HepG2 (cell line): ENCODE data around the gene MRPL34. TPM values are rescaled to one million over a fixed set of nuclear protein-coding genes. Genes with fewer than 3 reads are reported as not detected.

Experiments
- EEA1 ChIP-seq: sonication (generic); formaldehyde crosslinking; IDR thresholded peaks from 2 replicates; pipeline ENCODE4 v1.5.1; 2020; ENCODE audit warnings: mild to moderate bottlenecking, missing genetic modification reagents, borderline replicate concordance
- FLYWCH1 ChIP-seq: sonication (generic); formaldehyde crosslinking; IDR thresholded peaks from 2 replicates; pipeline ENCODE4 v1.8.1; 2023; ENCODE audit warnings: mild to moderate bottlenecking, missing genetic modification reagents
- HDAC2 ChIP-seq: sonication (generic); formaldehyde crosslinking; IDR thresholded peaks from 2 replicates; pipeline ENCODE4 v1.4.0; 2020; ENCODE audit warnings: missing genetic modification reagents
- HINFP ChIP-seq: sonication (generic); formaldehyde crosslinking; IDR thresholded peaks from 2 replicates; pipeline ENCODE4 v1.4.0; 2020; ENCODE audit warnings: low read depth, mild to moderate bottlenecking, missing genetic modification reagents
- STAG1 ChIP-seq: sonication (generic); formaldehyde crosslinking; IDR thresholded peaks from 2 replicates; pipeline ENCODE4 v1.4.0; 2020; ENCODE audit warnings: missing genetic modification reagents
- TBX2 ChIP-seq: sonication (generic); formaldehyde crosslinking; IDR thresholded peaks from 2 replicates; pipeline ENCODE4 v1.5.0; 2020; ENCODE audit warnings: missing genetic modification reagents, mild to moderate bottlenecking, borderline replicate concordance
- TFDP1 ChIP-seq: IDR thresholded peaks from 2 replicates; pipeline ENCODE4 v1.6.1; 2016; ENCODE audit warnings: missing compliant biosample characterization, missing genetic modification reagents, borderline replicate concordance
- ZBTB21 ChIP-seq: sonication (generic); formaldehyde crosslinking; IDR thresholded peaks from 2 replicates; pipeline ENCODE4 v1.4.0; 2020; ENCODE audit warnings: missing genetic modification reagents
- ZNF251 ChIP-seq: sonication (generic); formaldehyde crosslinking; IDR thresholded peaks from 2 replicates; pipeline ENCODE4 v1.9.0; 2021; ENCODE audit warnings: mild to moderate bottlenecking, missing genetic modification reagents
- ZNF687 ChIP-seq: sonication (generic); formaldehyde crosslinking; IDR thresholded peaks from 2 replicates; pipeline ENCODE4 v1.5.1; 2020; ENCODE audit warnings: mild to moderate bottlenecking, missing genetic modification reagents, moderate library complexity
- ZNF773 ChIP-seq: sonication (generic); formaldehyde crosslinking; IDR thresholded peaks from 2 replicates; pipeline ENCODE4 v1.4.0; 2020; ENCODE audit warnings: missing genetic modification reagents, borderline replicate concordance
- polyA plus RNA-seq, 8 experiments: library from polyadenylated mRNA; depleted of rRNA in 3 of 8; stranded (reverse) in 7 of 8; unstranded in 1 of 8; fragments of >200 nt; fragmentation: Illumina TruSeq in 4 of 8; extraction: Trizol in 4 of 8; gene quantifications; 2 replicates each; pipeline versions ENCODE4 v1.2.1 to v1.2.3, GENCODE V29; 2011 to 2016; ENCODE audit warnings: low read depth in 4 of 8, missing spikeins in 1 of 8, mixed read lengths in 1 of 8; ENCODE audit not compliant: insufficient read depth in 1 of 8
- total RNA-seq, 5 experiments: library from RNA; depleted of rRNA; stranded (reverse); fragments of >200 nt; fragmentation: Illumina TruSeq; extraction: Trizol; gene quantifications; 2 replicates each; pipeline ENCODE4 v1.2.3, GENCODE V29; 2016; ENCODE audit warnings: low read depth in 1 of 5

The MRPL34 gene
- total and polyA plus RNA-seq, 2 of the 13 experiments (the other 11 are each of a cell fraction or from before 2014, with no cell fraction given) = 74.0 to 77.3 TPM

- no peak for TF ChIP-seq TFDP1
- peak; percentile 68 for TF ChIP-seq STAG1 (CRISPR knock-in tag)
- TF ChIP-seq HINFP (CRISPR knock-in tag) = no peak
- TF ChIP-seq TBX2 (CRISPR knock-in tag) = no peak
- TF ChIP-seq HDAC2 (CRISPR knock-in tag) = 0 out of 2 replicates have a peak, but pooled peaks have one; percentile 13
- no peak for TF ChIP-seq EEA1 (CRISPR knock-in tag)
- no peak for TF ChIP-seq ZNF773 (CRISPR knock-in tag)
- no peak for TF ChIP-seq FLYWCH1
- TF ChIP-seq ZBTB21 (CRISPR knock-in tag) = no peak
- TF ChIP-seq ZNF687 (CRISPR knock-in tag) = peak; percentile 20; the same call in 1 of the 2 replicates
- TF ChIP-seq ZNF251 (CRISPR knock-in tag) = no peak
Measured at GRCh38 chr19:17292301-17293074, 13.2 kb upstream of the MRPL34 start (continued).
